NCI-H2107 treated with DMSO at 0.1 percent for 48 hours (cell line): Measurements from ENCODE around the gene TPRG1L.

Source experiments
- DNase-seq: peaks from one replicate; lab custom pipeline; 2025; ENCODE audit not compliant: unreplicated experiment; lab: John Stamatoyannopoulos, UW

Gene TPRG1L

GRCh38 chr1:3660704-3661103 lies 35.9 kb downstream of the TPRG1L start:
- no peak for DNase-seq

DNA sequence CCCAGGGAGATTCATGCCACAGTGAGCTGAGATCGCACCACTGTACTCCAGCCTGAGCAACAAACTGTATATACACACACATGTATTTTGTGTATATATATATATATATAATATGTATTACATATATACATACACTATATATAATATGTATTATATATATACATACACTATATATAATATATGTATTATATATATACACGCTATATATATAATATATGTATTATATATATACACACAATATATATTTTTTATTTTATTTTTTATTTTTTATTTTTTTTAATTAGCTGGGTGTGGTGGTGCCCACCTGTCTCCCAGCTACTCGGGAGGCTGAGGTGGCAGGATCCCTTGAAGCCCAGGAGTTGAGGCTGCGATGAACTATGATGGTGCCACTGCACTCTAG lies 36.8 kb downstream of the TPRG1L start:
- no peak for DNase-seq

GRCh38 chr1:3662080-3662671 lies 37.4 kb downstream of the TPRG1L start:
- no peak for DNase-seq

DNA sequence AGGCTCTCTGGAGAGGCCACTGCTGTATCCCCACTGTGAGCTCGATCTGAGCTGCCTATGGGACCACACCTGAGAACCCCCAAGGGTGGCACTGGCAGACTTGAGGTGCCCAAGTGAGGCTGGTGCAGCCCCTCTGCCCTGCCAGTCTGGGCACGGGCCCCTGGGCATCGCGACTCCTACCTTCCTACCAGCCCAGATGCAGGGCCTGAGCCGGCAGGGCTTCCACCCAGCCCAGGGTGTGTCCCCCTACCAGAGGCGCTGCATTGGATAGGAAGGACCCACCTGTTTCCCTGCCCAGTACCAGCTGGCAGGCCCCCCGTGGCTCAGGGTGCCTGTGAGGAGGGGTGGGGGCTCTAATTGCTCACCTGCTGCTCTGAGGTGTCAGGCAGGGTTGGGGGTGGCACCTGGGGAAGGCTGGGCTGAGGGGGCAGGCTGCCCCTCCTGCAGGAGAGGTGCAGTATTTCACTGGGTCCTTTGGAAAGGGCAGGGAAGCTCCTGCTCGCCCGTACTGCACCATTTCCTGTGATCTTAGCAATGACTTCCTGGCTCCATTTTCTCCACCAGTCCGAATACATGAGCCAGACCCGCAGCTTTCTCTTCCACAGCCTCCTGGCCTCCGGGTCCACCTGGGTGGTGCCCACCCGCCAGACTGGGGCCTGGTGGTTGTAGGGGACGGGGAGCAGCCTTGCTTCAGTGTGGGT lies 39.3 kb downstream of the TPRG1L start:
- DNase-seq, result no peak

GRCh38 chr1:3664700-3665375 lies 40.0 kb downstream of the TPRG1L start:
- no peak for DNase-seq

GRCh38 chr1:3668148-3668547 lies 43.3 kb downstream of the TPRG1L start:
- DNase-seq, result no peak

DNA sequence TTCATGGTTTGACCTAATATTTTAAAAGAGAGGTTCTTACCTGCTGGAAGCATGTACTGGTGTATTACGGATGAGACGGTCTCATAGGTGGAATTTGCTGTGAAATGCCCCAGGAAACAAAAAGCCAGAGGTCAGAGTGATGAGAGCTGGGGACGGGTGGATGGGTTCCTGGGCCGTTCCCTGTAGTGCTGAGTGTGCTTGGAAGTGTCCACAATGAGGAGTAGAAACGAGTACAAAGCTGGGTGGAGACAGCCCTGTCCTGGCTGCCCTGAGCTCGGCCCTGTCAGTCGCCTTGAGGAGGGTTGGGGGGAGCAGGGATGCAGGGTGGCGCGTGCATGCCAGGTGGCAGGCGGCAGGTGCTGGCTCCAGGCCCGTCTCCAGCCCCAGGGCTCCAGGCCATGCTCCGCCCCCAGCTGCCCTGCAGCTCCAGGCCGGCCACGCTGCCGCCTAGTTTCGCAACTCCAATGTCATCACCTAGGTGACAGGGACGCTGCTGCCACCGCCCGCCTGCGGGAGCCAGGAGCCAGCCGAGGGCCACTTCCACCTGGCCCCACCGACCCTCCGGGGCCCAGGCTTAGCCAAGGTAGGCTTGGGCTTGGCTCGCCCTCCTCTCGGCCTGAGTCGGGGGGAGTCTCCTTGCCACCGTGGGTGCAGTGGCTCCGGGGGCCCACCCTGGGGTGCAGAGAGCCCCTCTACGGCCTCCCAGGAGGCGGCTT lies 43.9 kb downstream of the TPRG1L start:
- DNase-seq, result no peak

GRCh38 chr1:3669421-3669821 lies 44.6 kb downstream of the TPRG1L start:
- DNase-seq, result no peak

GRCh38 chr1:3669971-3670431 lies 45.2 kb downstream of the TPRG1L start:
- no peak for DNase-seq

- no peak for DNase-seq
Measured at GRCh38 chr1:3670823-3671265, 46.0 kb downstream of the TPRG1L start.

DNA sequence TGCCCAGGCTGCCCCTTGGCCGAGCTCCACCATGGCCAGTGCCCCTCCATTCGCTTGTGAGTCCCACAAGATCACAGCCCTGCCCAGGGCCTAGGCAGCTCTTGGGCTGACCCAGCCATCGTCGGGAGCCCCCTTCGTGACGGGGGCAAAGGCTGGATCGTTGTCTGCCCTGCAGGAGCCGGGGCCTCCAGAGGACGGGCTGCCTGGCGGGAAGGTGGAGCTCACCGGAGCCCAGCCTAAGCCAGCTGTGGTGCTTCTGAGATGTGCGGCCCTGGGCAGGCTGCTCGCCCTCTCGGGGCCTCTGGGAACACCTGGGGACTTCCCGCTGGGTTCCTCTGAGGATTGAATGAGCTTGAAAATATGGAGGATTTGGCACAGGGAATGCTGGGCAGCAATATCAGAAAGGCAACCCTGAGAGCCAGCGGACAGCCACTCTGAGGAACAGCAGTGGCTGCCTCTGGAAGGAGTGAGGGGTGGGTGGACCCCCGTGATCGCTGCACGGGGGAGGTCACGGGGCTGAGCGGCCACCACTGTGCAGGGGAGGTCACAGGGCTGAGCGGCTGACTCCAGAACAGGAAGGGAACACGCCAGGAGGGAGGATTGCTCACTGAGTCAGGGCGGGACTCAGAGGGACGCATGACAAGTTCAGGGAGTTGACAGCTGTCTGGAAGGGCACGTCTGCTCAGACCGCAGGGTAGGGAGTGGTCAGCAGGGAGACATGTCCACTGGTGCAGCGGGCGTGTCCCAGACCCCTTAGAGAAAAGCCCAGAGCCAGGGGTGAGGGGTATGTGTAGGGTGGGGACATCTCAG lies 46.8 kb downstream of the TPRG1L start:
- DNase-seq, result no peak

DNA sequence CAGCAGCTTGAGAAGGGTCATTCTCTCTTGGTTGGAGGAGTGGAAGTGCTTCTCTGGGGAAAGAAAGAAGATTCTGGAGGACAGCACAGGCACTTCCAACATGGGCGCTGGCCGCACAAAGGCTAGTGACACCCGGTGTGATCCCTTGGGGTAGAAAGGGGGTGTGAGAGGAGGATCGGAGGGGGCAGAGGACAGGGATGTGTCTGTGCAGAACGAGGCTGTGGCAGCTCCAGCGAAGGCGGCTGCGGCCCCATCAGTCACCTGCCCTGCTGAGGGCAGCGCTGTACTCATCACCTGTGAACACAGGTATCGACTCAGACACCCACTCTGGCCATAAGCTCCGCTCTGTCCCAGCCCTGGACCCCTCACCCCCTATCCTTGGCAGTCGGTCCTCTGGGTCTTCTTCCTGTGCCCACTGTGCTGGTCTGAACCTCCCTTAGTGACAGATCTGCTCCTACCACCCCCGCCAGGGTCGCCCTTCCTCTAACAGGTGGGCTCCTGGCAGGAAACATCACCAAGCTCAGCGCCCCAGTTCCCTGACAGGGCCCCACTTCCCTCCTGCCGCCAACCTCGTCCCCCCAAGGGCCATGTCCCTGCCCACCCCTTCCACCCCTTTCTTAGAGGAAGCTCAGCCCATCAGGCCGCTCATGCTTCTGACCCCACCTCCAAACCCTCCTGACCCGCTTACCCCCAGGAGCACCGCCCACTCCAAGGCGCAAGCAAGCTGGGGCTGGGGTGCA lies 47.6 kb downstream of the TPRG1L start:
- DNase-seq, result no peak

DNA sequence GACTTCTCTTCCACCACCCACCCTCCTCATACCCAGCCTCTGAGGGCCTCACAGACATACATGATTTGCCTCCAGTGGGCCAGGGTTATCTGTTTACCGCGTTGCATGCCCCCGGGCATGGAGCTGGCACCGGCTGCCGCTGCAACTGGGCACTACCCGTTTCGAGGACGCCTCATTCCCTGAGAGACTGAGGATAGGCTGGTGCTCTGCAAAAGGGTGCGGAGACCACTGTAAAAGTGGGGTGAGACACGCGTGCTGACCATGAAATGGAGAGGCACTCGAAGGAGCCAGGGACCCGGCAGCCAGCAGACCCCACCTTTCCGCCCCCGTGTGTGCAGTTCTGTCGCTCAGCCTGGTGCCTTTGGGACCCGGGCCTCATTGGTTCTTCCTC lies 48.2 kb downstream of the TPRG1L start:
- no peak for DNase-seq

DNA sequence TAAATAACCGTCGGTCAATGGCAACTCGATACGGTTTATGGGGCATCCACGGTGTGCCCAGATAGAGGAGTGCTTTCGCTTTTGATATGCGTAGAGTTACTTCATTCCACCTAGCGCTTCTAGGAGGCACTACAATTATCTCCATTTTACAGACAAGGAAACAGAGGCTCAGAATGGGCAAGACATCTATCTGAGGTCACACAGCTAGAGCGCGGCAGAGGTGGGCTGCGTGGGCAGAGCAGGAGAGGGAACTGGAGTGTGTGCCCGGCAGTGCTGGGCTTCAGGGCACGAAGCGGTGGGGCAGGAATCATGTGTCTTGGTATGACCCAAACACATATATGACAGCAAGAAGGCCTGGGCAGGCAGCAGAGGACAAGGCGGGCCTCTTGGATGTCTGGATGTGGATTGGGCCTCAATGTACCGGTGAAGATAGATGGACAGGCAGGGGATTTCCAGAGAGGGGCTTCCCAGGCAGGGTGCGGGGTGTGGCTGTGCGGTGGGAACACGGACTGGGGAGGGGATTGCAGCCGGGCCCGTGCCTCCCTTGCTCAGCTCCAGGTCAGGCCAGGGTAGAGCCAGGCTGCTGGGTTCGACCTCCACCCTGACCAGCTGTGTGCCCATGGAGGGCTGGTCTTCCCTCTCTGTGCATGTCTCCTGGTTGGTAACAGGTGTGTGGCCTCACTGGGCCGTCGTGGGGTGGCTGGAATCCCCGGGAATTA lies 48.7 kb downstream of the TPRG1L start:
- no peak for DNase-seq

DNA sequence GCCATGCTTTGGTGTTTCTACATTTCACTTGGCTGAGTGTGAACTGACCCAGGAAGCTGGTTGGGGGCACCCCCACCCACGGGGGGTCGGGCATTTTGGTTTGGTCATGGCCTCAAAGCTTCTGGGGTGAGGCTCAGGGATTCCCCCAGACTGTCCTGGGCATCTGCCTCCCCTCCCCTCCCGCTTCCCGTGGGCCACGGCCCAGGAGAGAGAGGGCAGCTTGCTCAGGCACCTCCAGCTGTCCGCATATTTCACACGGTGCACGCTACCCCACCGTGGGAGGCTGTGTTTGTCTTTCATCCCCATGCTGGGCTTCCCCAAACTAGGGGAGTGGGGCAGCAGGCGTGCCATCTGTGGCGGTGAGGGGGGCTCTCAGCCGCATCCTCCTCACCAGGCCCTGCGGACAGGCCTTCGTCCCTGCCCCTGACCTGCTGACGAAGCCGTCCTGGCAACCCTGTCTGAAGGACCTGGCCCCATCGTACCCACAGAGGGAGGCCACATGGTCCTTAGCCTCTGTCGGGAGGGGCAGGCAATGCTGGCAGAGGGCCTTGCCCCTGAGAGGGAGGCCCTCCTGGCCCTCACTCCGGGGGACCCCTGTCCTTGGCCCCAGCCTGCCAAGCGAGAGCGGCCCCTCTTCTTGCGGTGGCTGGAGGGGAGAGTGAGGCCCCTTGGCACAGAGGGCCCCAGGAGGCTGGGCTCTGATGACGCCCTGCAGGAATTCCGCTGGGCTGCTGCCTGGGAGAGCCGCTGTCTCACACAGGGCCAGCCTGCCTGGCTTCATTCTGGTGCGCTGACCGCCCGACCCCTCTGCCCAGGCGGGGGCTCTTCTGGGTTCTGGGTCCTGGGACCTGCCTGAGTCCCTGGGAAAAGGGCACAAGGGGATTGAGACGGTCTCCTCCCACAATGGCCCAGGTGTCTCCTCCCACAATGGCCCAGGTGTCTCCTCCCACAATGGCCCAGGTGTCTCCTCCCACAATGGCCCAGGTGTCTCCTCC lies 49.6 kb downstream of the TPRG1L start:
- no peak for DNase-seq

DNA sequence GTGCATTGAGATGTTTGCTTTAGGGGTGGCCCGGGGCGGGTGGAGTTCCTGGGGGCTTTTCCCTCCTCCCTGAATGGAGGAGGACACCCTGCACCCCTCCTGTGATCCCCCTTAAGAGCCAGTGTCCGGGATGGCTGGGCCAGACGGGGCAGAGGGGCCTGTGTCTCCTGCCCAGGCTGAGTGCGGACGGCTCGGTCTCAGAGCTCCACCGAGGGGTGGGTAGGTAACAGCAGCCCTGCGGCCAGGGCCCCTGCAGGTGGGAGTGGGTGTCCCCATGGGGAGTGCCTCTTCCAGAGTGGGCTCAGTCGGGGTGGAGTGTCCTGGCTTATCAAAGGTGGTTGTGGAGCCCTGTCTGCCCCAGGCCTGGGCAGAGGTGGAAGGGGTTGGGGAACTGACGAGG lies 50.6 kb downstream of the TPRG1L start:
- no peak for DNase-seq

- DNase-seq, result no peak
Measured at GRCh38 chr1:3676581-3677470, 52.0 kb downstream of the TPRG1L start.
